Spleen (tissue), 7 donors: Measurements from ENCODE around the gene CRACR2A.

Experiments
- POLR2A ChIP-seq, 3 donors: fragments of 450-650 bp; IDR thresholded peaks; one replicate each; pipeline ENCODE4 v1.5.1; 2017; ENCODE audit warnings: antibody characterized with exemption in 3 of 3, mild to moderate bottlenecking in 1 of 3
- POLR2AphosphoS5 ChIP-seq, 3 donors: sonication (generic); formaldehyde crosslinking; IDR thresholded peaks; one replicate each; pipeline ENCODE4 v1.5.1; 2017; ENCODE audit warnings: antibody characterized with exemption in 3 of 3
- TF ChIP-seq, protein P1 (sequence below), 11 experiments: fragments of 200-600 bp in 7 of 11; fragments of 450-650 bp in 4 of 11; sonication (generic) in 4 of 11; IDR thresholded peaks in 8 of 11; conservative IDR thresholded peaks in 3 of 11; 1 replicate in 7 of 11; 2 replicates in 4 of 11; pipeline versions ENCODE4 v1.4.0 to v1.8.0; 2016 to 2021; ENCODE audit warnings: antibody characterized with exemption in 11 of 11, inconsistent platforms in 4 of 11, mild to moderate bottlenecking in 1 of 11
- donor health status: DM: no; HTN: no; CAD: no; lungs with moderate emphysema.
- donor health status: DM: no; HTN: no; CAD: no.
- donor health status: DM: no; HTN: no; CAD: no.

DNA sequence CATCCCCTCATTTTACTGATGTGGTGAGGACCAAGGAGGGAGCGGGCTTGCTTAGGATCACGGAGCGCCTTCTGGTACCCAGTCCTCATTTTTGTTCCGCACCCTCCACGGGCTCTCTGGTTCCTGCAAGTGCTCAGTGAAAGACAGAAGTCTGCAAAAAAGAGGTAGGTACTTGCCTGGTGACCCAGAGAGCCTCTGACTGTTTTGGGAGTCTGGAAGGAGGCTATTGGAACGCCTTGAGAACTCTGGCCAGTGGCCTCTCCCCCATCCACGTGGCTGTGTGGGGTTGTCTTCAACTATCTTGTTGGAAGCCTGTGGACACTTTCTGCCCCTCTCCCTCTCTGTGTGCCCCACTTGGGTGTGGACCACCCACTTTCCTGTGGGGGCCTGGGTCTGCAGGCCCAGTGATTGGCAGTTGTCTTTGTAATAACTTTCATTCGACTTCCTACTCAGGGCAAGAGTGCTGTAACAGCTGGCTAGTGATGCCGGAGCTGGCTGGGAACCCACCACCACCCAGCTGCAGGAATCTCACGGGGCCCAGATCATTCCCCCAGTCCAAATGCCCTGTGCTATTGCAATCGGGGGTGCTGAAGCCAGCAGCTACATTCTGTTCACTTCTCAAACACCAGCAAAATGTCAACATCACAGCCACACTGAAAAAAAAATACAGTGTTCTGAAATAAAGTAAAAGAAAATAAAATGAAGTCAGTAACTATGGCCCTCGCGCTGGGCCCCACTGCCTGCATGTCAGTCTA lies 139.1 kb downstream of the CRACR2A start:
- TF ChIP-seq, protein P1, sequence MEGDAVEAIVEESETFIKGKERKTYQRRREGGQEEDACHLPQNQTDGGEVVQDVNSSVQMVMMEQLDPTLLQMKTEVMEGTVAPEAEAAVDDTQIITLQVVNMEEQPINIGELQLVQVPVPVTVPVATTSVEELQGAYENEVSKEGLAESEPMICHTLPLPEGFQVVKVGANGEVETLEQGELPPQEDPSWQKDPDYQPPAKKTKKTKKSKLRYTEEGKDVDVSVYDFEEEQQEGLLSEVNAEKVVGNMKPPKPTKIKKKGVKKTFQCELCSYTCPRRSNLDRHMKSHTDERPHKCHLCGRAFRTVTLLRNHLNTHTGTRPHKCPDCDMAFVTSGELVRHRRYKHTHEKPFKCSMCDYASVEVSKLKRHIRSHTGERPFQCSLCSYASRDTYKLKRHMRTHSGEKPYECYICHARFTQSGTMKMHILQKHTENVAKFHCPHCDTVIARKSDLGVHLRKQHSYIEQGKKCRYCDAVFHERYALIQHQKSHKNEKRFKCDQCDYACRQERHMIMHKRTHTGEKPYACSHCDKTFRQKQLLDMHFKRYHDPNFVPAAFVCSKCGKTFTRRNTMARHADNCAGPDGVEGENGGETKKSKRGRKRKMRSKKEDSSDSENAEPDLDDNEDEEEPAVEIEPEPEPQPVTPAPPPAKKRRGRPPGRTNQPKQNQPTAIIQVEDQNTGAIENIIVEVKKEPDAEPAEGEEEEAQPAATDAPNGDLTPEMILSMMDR (IDR thresholded peaks at IDR 0.05 in 8 of 11, conservative IDR thresholded peaks at IDR 0.05 in 3 of 11) = no peak
- TF ChIP-seq POLR2AphosphoS5 (IDR thresholded peaks at IDR 0.05) (no peak), POLR2A (IDR thresholded peaks at IDR 0.05) (no peak)
